ENCODE data around the gene ZNF605.
"Not testable (repeated sequence)": the region's sequence is repeated elsewhere in the genome, so short reads cannot be mapped to it uniquely, and the experiment has no call there.

The ZNF605 gene

GRCh38 chr12:132881818-132882217, 74.3 kb downstream of the ZNF605 start:
- Histone ChIP-seq H3K9me3 (no peaks in the 10 kb centered on the region; the same call in 1 of the 2 replicates), H3K4me1 (no peaks in the 10 kb centered on the region), H3K36me3 (peaks cover 28% of the 10 kb centered on the region), H3K27me3 (no peaks in the 10 kb centered on the region), H3K4me3 (ENCODE audit: low read depth, low read length) (no peak overlapping the region)
- no peak for TF ChIP-seq CTCF (IDR thresholded peaks at IDR 0.05; ENCODE audit: low read depth, low read length)
- DNase-seq = no peak

GRCh38 chr12:132874620-132875019, 81.5 kb downstream of the ZNF605 start:
- DNase-seq; H3K27me3 ChIP-seq; H3K4me3 ChIP-seq (ENCODE audit: low read depth, low read length); H3K4me1 ChIP-seq; H3K9me3 ChIP-seq: not testable (repeated sequence)
- peaks cover 39% of the 10 kb centered on the region for H3K36me3 ChIP-seq

GRCh38 chr12:132874175-132874574, 81.9 kb downstream of the ZNF605 start:
- no peak for DNase-seq
- no peak for TF ChIP-seq CTCF (IDR thresholded peaks at IDR 0.05; ENCODE audit: low read depth, low read length)
- Histone ChIP-seq H3K9me3 (no peaks in the 10 kb centered on the region; the same call in 1 of the 2 replicates), H3K4me1 (no peaks in the 10 kb centered on the region), H3K4me3 (ENCODE audit: low read depth, low read length) (no peak overlapping the region), H3K27me3 (no peaks in the 10 kb centered on the region), H3K36me3 (peaks cover 42% of the 10 kb centered on the region)

GRCh38 chr12:132873724-132874123, 82.4 kb downstream of the ZNF605 start:
- no peak for TF ChIP-seq CTCF (IDR thresholded peaks at IDR 0.05; ENCODE audit: low read depth, low read length)
- no peak overlapping the region for H3K4me3 ChIP-seq (ENCODE audit: low read depth, low read length)
- no peaks in the 10 kb centered on the region for H3K27me3 ChIP-seq
- no peaks in the 10 kb centered on the region for H3K4me1 ChIP-seq
- DNase-seq = no peak
- H3K36me3 ChIP-seq = peaks cover 42% of the 10 kb centered on the region
- H3K9me3 ChIP-seq = no peaks in the 10 kb centered on the region; the same call in 1 of the 2 replicates

- no peaks in the 10 kb centered on the region for H3K27me3 ChIP-seq
- peaks cover 42% of the 10 kb centered on the region for H3K36me3 ChIP-seq
- DNase-seq = no peak
Measured at GRCh38 chr12:132872975-132873421, 83.1 kb downstream of the ZNF605 start.

GRCh38 chr12:132872073-132872855, 83.8 kb downstream of the ZNF605 start:
- Histone ChIP-seq H3K9me3 (no peaks in the 10 kb centered on the region; the same call in 1 of the 2 replicates), H3K36me3 (peaks cover 43% of the 10 kb centered on the region), H3K4me3 (ENCODE audit: low read depth, low read length) (no peak overlapping the region), H3K27me3 (no peaks in the 10 kb centered on the region), H3K4me1 (no peaks in the 10 kb centered on the region)
- TF ChIP-seq CTCF (IDR thresholded peaks at IDR 0.05; ENCODE audit: low read depth, low read length) = no peak
- no peak for DNase-seq

More at GRCh38 chr12:132872975-132873421, 83.1 kb downstream of the ZNF605 start:
- no peak for TF ChIP-seq CTCF (IDR thresholded peaks at IDR 0.05; ENCODE audit: low read depth, low read length)
- no peaks in the 10 kb centered on the region for H3K4me1 ChIP-seq
- H3K9me3 ChIP-seq = no peaks in the 10 kb centered on the region; the same call in 1 of the 2 replicates
- no peak overlapping the region for H3K4me3 ChIP-seq (ENCODE audit: low read depth, low read length)
